ENCODE results near the gene DDX1. TPM values are rescaled to one million over a fixed set of nuclear protein-coding genes. Genes with fewer than 3 reads are reported as not detected.
"Not testable (repeated sequence)": the region's sequence is repeated elsewhere in the genome, so short reads cannot be mapped to it uniquely, and the experiment has no call there.

DDX1 gene
- total and polyA plus RNA-seq, 4 donors, result 87.0 to 152 (median 134) TPM

DNA sequence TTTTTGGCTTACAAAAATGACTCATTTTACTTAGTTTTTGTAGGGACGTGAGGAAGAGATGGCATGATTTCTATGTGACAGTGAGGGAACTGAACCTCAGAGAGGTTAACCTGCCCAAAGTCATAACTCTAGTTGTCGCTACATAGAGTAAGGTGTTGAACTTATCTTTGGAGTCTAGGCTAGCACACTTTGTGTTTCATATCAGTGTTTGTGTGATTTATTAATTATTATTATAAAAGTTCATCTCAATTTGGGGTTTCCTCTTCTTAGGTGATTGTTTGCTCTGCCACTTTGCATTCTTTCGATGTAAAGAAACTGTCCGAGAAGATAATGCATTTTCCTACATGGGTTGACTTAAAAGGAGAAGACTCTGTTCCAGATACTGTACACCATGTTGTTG, 28.3 kb downstream of the DDX1 start:
- peaks cover 32% of the 10 kb centered on the region for H3K36me3 ChIP-seq (ENCODE audit: control insufficient read depth, insufficient read depth, low read length)
- no peak overlapping the region for H3K4me3 ChIP-seq (ENCODE audit: low read depth, low read length)
- no peaks in the 10 kb centered on the region for H3K27me3 ChIP-seq (ENCODE audit: control insufficient read depth, insufficient read depth, low read length)
- no peak overlapping the region for H3K27ac ChIP-seq (ENCODE audit: low read depth, low read length)
- H3K4me1 ChIP-seq (ENCODE audit: control insufficient read depth, insufficient read depth, low read length), result no peaks in the 10 kb centered on the region
- 86% methylated on average over 2 of the region's 4 CpGs for WGBS (ENCODE audit: insufficient coverage)
- H3K9me3 ChIP-seq (ENCODE audit: control insufficient read depth, insufficient read depth, low read length), result no peaks in the 10 kb centered on the region
- DNase-seq (ENCODE audit: low read depth in 4 of 6, low spot score in 6 of 6), result no peak

DNA sequence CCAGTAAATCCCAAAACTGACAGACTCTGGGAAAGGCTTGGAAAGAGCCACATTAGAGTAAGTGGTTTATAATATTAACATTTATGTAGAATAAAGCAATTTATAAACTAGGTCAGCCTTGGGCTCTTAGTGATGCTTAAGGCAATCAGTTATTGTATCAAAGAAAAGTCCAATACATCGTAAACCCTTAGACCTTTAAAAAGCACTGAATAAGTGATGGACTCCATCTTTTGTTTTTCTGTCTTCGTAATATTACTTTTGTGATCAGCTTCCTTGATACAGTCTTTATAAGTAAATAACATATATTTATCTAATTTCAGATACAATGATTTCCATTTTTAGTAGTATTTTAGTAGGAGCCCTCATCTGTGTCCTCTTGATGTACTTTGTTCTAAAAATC, 28.7 kb downstream of the DDX1 start:
- no peaks in the 10 kb centered on the region for H3K4me1 ChIP-seq (ENCODE audit: control insufficient read depth, insufficient read depth, low read length)
- no peak overlapping the region for H3K4me3 ChIP-seq (ENCODE audit: low read depth, low read length)
- no peaks in the 10 kb centered on the region for H3K27me3 ChIP-seq (ENCODE audit: control insufficient read depth, insufficient read depth, low read length)
- no peak for DNase-seq (ENCODE audit: low read depth in 4 of 6, low spot score in 6 of 6)
- no peaks in the 10 kb centered on the region for H3K9me3 ChIP-seq (ENCODE audit: control insufficient read depth, insufficient read depth, low read length)
- H3K36me3 ChIP-seq (ENCODE audit: control insufficient read depth, insufficient read depth, low read length), result peaks cover 32% of the 10 kb centered on the region
- no peak overlapping the region for H3K27ac ChIP-seq (ENCODE audit: low read depth, low read length)
- no CpG with 5 or more reads among the region's 2 CpGs for WGBS (ENCODE audit: insufficient coverage)

DNA sequence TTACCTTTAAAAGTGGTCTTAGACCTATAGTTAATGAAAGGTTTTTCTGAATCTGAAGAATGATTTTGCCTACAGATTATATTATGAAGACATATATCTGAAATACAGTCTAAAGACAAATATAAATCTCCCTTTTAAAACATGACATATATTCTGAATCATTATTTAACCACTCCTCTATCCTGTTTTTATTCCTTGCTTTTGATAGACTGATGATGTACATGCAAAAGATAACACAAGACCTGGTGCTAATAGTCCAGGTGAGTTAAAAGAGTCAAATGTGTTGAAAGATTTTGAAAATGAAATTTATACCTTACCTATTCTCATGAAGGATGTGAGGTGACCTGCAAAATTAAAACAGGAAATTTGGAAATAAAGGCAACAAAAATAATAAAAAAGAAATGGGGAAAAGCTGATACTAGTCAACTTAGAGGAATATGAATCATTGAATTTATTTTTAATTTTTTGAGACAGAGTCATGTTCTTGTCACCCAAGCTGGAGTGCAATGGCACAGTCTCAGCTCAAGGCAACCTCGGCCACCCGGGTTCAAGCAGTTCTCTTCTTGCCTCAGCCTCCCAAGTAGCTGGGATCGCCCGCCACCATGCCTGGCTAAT, 29.3 kb downstream of the DDX1 start:
- no peak for DNase-seq (ENCODE audit: low read depth in 4 of 6, low spot score in 6 of 6)
- no peaks in the 10 kb centered on the region for H3K4me1 ChIP-seq (ENCODE audit: control insufficient read depth, insufficient read depth, low read length)
- WGBS (ENCODE audit: insufficient coverage), result 100% methylated on average over 2 of the region's 4 CpGs
- no peak overlapping the region for H3K4me3 ChIP-seq (ENCODE audit: low read depth, low read length)
- no peak overlapping the region for H3K27ac ChIP-seq (ENCODE audit: low read depth, low read length)
- peaks cover 30% of the 10 kb centered on the region for H3K36me3 ChIP-seq (ENCODE audit: control insufficient read depth, insufficient read depth, low read length)
- H3K9me3 ChIP-seq (ENCODE audit: control insufficient read depth, insufficient read depth, low read length), result no peaks in the 10 kb centered on the region
- no peaks in the 10 kb centered on the region for H3K27me3 ChIP-seq (ENCODE audit: control insufficient read depth, insufficient read depth, low read length)

DNA sequence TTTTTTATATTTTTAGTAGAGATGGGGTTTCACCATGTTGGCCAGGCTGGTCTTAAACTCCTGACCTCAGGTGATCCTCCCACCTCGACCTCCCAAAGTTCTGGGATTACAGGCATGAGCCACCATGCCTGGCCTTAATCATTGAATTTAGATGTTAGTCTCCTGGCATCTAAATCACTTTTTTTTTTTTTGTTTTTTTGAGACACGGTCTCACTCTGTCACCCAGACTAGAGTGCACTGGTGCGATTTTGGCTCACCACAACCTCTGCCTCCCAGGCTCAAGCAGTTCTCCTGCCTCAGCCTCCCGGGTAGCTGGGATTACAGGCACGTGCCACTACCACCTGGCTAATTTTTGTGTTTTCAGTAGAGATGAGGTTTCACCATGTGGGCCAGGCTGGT, 29.8 kb downstream of the DDX1 start:
- not testable (repeated sequence) for H3K4me1 ChIP-seq (ENCODE audit: control insufficient read depth, insufficient read depth, low read length); H3K4me3 ChIP-seq (ENCODE audit: low read depth, low read length); H3K27ac ChIP-seq (ENCODE audit: low read depth, low read length); DNase-seq (ENCODE audit: low read depth in 4 of 6, low spot score in 6 of 6); H3K9me3 ChIP-seq (ENCODE audit: control insufficient read depth, insufficient read depth, low read length); H3K27me3 ChIP-seq (ENCODE audit: control insufficient read depth, insufficient read depth, low read length)
- WGBS (ENCODE audit: insufficient coverage), result 94% methylated on average over 3 of the region's 5 CpGs
- H3K36me3 ChIP-seq (ENCODE audit: control insufficient read depth, insufficient read depth, low read length), result peaks cover 29% of the 10 kb centered on the region

DNA sequence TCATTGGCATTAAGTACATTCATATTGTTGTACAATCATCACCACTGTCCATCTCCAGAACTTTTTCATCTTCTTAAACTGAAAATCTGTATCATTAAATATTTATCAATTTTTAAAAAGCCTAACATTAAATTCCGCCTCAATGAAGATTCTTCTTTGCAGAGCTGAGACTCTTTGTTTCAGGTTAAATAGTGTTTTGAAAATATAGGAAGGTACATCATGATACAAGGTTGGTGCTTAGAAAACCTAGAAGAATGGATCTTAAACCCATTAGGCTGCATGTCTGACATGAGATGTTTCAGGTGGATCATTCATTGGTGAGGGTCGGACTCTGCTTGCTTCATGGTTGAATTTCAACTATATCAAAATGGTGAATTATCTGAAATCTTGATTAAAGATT, 30.5 kb downstream of the DDX1 start:
- no peak overlapping the region for H3K4me3 ChIP-seq (ENCODE audit: low read depth, low read length)
- no peaks in the 10 kb centered on the region for H3K27me3 ChIP-seq (ENCODE audit: control insufficient read depth, insufficient read depth, low read length)
- H3K36me3 ChIP-seq (ENCODE audit: control insufficient read depth, insufficient read depth, low read length), result peaks cover 29% of the 10 kb centered on the region
- no peak for DNase-seq (ENCODE audit: low read depth in 4 of 6, low spot score in 6 of 6)
- H3K4me1 ChIP-seq (ENCODE audit: control insufficient read depth, insufficient read depth, low read length), result no peaks in the 10 kb centered on the region
- no CpG with 5 or more reads among the region's 2 CpGs for WGBS (ENCODE audit: insufficient coverage)
- no peak overlapping the region for H3K27ac ChIP-seq (ENCODE audit: low read depth, low read length)
- H3K9me3 ChIP-seq (ENCODE audit: control insufficient read depth, insufficient read depth, low read length), result no peaks in the 10 kb centered on the region

DNA sequence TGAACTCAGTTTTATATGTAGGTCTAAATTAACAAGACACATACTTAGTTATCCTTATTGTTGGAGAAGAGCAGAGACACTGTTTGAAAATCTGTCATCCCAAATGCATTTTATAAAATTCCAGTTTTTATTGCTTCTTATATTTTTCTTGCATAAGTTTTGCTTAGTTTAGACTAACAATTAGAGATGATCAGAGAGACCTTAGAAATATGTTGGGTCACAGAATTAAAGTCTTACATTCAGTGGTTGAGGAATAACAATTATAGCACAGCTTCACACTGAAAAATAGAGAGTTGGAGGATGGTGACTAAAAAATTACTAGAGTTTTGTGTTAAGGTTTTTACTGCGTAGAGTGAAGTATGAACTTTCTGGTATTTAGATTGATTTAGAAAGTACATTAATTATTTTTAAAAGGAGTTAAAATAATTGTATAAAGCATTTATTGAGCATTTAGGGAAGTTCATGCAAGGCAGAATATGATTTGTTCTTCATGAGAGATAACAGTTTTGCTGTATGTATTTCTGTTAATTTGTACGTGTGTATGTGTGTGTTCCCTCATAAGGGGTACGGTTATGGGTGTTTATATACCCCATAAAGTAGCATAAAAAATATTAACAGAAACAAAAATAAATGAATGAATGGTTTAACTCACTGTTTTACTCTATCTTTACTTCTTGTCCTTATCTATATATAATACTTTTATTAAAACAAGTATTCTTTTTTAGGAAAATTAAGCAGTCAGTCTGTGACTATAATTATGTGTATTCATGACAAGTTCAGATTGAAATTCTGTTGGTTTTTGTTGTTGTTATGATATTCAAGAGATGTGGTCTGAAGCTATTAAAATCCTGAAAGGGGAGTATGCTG, 31.2 kb downstream of the DDX1 start:
- Histone ChIP-seq H3K9me3 (ENCODE audit: control insufficient read depth, insufficient read depth, low read length) (no peaks in the 10 kb centered on the region), H3K27me3 (ENCODE audit: control insufficient read depth, insufficient read depth, low read length) (no peaks in the 10 kb centered on the region), H3K4me1 (ENCODE audit: control insufficient read depth, insufficient read depth, low read length) (no peaks in the 10 kb centered on the region), H3K27ac (ENCODE audit: low read depth, low read length) (no peak overlapping the region), H3K36me3 (ENCODE audit: control insufficient read depth, insufficient read depth, low read length) (peaks cover 29% of the 10 kb centered on the region), H3K4me3 (ENCODE audit: low read depth, low read length) (no peak overlapping the region)
- no CpG with 5 or more reads among the region's 3 CpGs for WGBS (ENCODE audit: insufficient coverage)
- no peak for DNase-seq (ENCODE audit: low read depth in 4 of 6, low spot score in 6 of 6)

DNA sequence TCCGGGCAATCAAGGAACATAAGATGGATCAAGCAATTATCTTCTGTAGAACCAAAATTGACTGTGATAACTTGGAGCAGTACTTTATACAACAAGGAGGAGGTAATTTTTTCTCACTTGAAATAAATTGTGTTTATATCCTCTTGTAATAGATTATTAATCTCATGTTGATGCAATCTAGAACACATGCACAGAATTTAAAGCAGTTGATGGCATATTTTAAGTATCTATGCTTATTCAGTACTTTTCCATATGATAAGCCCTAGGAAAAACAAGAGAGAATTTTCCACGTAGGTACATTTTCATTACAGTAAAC, 31.8 kb downstream of the DDX1 start:
- Histone ChIP-seq H3K4me3 (ENCODE audit: low read depth, low read length) (no peak overlapping the region), H3K27me3 (ENCODE audit: control insufficient read depth, insufficient read depth, low read length) (no peaks in the 10 kb centered on the region), H3K9me3 (ENCODE audit: control insufficient read depth, insufficient read depth, low read length) (no peaks in the 10 kb centered on the region), H3K36me3 (ENCODE audit: control insufficient read depth, insufficient read depth, low read length) (peaks cover 25% of the 10 kb centered on the region), H3K27ac (ENCODE audit: low read depth, low read length) (no peak overlapping the region), H3K4me1 (ENCODE audit: control insufficient read depth, insufficient read depth, low read length) (no peaks in the 10 kb centered on the region)
- no CpG with 5 or more reads among the region's 2 CpGs for WGBS (ENCODE audit: insufficient coverage)
- peak in 1 of 6 donors; percentile 8 for DNase-seq (ENCODE audit: low read depth in 4 of 6, low spot score in 6 of 6)

DNA sequence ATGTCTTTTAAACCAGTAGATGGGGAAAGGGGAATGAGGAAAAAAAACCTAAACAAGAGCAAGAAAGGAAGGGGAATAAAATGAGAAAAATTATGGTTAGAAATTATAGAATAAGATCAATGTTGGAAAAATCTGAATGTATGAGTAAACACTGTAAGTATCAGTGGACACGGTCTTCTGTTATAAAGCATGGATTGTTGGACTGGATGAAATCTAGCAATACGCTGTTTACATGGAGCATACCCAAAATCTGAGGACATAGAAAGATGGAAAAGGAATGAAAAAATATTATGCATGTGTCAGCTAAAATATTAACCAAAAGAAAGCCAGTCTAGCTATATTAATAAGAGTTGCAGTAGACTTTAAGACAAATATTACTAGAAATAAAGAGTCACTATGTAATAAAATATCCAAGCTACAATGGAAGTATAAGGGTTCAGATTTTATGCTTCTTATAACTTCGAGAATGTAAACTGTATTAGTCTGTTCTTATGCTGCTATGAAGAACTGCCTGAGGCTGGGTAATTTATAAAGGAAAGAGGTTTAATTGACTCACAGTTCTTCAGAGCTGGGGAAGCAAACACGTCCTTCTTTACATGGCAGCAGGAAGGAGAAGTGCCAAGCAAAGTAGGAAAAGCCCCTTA, 32.4 kb downstream of the DDX1 start:
- H3K27me3 ChIP-seq (ENCODE audit: control insufficient read depth, insufficient read depth, low read length), result no peaks in the 10 kb centered on the region
- no peak for DNase-seq (ENCODE audit: low read depth in 4 of 6, low spot score in 6 of 6)
- peaks cover 19% of the 10 kb centered on the region for H3K36me3 ChIP-seq (ENCODE audit: control insufficient read depth, insufficient read depth, low read length)
- no peak overlapping the region for H3K4me3 ChIP-seq (ENCODE audit: low read depth, low read length)
- H3K9me3 ChIP-seq (ENCODE audit: control insufficient read depth, insufficient read depth, low read length), result no peaks in the 10 kb centered on the region
- no peak overlapping the region for H3K27ac ChIP-seq (ENCODE audit: low read depth, low read length)
- 100% methylated on average over 2 of the region's 4 CpGs for WGBS (ENCODE audit: insufficient coverage)
- H3K4me1 ChIP-seq (ENCODE audit: control insufficient read depth, insufficient read depth, low read length), result no peaks in the 10 kb centered on the region

DNA sequence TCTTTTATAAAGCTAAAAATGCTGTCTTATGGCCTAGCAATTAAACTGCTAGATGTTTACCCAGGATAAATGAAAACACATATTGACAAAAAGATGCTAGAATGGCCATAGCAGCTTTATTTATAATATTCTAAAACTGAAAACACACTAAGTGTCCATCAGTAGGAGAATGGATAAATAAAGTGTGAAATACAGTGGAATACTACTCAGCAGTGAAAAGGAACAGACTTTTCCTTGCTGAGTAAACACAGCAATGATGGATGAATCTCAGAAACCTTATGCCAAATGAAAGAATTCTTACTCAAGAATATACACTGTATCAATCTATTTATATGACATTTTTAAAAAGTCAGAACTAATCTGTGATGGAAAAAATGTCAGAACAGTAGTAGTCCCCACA, 33.2 kb downstream of the DDX1 start:
- H3K4me1 ChIP-seq (ENCODE audit: control insufficient read depth, insufficient read depth, low read length), result no peaks in the 10 kb centered on the region
- H3K4me3 ChIP-seq (ENCODE audit: low read depth, low read length), result no peak overlapping the region
- DNase-seq (ENCODE audit: low read depth in 4 of 6, low spot score in 6 of 6), result no peak
- H3K27me3 ChIP-seq (ENCODE audit: control insufficient read depth, insufficient read depth, low read length), result no peaks in the 10 kb centered on the region
- no peak overlapping the region for H3K27ac ChIP-seq (ENCODE audit: low read depth, low read length)
- peaks cover 14% of the 10 kb centered on the region for H3K36me3 ChIP-seq (ENCODE audit: control insufficient read depth, insufficient read depth, low read length)
- no peaks in the 10 kb centered on the region for H3K9me3 ChIP-seq (ENCODE audit: control insufficient read depth, insufficient read depth, low read length)
